ENCODE data around the gene ITGA5.

ITGA5 gene

GRCh38 chr12:54430471-54431069, 11.5 kb upstream of the ITGA5 start:
- DNase-seq, result no peak

DNA sequence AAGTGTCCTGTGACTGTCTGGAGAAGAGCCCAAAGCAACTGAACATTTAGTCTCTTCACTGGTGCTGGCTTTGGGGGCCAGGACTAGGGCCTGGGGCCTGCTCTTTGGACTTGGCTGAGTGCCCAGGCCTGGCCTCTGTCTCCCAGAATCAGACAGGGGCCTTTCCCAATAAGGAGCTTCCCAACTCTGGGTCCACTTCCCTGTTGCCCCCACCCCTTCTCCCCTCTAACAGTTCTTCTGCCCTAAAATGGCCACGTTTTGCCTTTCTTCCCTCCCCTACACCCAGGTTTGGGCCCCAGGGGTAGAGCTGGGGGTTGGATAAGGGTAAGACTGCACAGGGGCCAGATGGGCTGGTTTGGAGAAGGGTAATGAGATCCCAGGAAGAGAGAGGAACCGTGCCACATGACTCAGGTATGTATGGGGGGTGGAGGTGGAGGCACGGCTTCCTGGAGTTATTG, 10.0 kb upstream of the ITGA5 start:
- DNase-seq, result no peak

DNA sequence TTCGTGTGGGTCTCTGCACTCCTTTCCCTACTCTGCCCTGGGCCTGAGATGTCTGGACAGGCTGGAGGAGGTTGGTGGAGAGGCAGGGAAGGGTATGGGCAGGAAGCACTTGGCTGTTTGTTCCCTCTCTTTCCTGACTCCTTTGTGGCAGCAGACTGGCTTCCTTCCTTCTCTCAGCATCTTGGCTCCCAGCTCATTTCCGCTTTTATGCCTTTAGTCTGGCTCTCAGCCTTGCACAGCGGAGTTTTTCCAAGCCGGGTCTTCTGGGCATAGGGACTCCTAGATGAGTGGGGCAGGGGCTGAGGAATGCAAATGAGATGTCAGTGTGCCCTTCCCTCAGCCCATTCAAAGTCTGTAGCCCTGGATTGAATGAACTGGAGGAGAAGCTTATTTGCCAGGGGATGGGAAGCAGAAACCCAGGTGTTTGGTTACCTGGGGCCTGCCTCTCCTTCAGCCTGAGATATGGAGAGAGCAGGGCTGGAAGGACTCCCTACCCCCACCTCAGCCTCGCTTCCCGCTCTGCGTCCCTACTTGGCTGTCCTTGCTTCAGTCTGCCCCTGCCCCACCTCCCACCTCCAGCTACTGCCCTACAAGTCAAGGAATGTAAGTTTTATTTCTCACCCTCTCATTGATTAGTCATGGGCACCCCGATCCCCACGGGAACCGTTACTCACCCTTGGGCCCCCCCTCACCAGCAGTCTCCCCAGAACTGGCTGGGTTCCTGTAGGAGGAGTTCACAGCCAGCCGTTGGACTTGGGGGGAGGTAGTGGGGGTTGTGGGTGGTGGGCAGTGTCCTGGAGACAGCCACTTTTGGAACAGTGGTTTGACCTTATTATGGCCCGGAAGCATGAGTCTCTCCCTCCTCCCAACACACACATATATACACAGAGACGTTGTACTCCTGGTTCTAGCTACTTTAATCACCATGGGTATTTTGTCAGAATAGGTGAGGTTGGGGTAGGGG, 9.3 kb upstream of the ITGA5 start:
- DNase-seq, result peak in 1 of 5 experiments; percentile 47

GRCh38 chr12:54427106-54427505, 8.0 kb upstream of the ITGA5 start:
- no peak for DNase-seq

DNA sequence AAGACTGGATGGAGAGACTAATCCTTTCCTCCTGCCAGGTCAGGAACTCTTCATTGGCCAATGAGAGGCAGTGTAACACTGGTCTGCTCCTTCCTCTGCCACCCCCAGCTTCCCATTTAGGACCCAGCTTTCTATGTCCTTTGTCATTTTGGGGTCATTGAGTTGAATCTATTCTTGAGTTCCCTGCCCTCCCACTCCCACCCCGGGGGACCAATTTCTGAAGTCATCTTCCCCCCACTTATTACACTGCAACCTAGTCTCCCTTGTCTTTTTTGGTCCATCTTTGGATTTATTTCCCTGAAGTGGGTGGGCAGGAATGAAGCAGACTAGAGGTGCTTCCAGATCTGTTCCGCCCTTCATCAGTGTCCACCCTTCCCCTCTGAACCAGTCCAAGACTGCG, 7.6 kb upstream of the ITGA5 start:
- no peak for DNase-seq

DNA sequence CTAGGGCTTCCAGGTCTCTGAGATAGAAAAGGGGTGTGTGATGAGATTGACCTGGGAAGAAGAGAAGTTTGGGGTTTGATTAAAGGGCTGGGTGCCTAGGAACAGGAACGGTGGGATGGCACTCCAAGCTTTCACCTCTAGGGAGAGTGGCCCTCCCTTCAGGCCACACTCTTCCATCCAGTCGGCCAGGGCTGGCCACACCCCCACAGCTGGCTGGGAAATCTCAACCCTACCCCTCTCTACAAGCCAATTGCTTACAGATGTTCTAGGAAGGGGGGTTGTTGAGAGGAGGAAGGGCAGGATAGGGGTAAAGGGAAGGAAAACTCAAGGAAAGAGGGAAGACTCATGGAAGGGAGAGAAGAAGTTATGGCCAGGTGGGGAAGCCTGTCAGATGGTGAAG, 6.6 kb upstream of the ITGA5 start:
- DNase-seq, result no peak

GRCh38 chr12:54424224-54424623, 5.2 kb upstream of the ITGA5 start:
- DNase-seq, result no peak

DNA sequence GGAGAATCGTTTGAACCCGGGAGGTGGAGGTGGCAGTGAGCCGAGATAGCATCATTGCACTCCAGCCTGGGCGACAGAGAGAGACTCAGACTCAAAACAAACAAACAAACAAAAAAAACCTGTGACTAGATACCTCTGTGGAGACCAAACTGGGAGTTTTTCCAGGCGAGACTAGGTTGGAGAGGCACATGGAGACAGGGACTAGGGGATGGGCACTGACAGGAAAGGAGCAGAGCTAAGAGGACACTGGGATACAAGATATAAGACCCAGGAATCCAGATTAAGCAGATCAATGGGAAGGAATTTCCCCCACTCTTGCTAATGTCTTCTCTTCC, 4.7 kb upstream of the ITGA5 start:
- no peak for DNase-seq

DNA sequence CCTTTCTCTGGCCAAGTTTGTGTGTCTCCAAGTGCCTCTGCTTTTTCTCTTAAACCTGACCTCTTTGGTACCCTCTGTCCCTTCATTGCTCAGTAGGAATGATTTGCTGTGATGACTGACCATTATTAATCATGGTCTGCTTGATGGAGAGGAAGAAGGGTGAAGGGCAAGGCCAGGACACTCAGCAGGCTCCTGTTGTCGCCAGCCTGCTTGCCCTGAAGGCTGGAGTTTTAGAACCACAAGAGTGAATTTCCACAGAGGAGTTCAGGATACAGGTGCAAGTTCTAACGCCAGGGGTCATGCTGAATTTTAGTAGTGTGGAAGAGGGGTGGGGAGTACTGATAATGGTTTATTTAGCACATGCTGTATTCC, 2.8 kb upstream of the ITGA5 start:
- DNase-seq, result no peak

DNA sequence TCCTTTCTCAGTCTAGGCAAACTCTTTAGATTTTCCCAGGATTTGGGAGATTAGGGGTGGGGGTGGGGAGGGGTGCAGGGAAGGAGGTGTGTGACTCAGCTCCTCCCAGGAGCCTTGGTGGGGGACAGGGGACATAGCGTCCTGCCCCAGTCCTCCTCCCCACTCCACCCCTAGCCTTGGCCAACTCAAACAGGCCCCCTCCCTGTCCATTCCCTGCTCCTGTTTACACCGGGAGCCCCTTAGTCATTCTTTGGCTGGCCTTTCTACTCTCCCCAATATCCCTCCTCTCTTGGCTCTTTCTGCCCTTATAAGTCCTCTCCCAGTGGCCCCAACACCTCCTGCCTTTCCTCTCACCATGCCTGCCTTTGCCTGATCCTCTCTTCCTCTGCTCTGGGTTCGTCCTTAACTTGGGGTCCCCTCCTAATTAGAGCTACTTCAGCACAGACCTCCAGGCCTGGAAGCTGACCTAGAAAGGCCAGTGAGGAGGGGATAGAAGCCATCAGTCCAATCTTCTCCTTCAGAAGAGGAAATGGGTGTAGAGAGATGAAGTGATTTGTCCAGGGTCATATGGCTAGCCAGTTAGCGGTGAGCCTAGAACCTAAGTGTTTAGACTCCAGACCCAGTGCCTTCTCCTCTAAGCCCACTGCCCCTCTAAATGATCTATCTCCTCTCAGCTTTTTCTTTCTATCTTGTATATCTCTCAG, 2.3 kb upstream of the ITGA5 start:
- DNase-seq, result no peak

DNA sequence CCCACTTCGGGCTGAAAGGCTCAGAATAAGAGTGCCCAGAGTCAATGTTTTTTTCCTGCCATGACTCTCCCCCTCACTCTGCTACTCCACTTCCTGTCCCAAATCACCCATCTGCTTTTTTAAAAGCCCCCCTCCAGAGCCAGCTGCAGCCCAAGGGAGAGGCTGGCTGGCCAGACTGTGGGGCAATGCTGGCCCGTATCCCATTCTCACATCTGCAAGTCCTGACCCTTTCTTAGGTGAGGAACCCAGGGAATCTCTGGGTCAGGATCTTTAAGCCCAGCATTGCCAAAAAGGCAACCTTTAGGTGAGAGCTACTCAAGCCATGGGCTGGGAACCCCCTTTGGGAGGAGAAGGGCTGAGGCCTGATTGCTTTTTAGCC, 1.7 kb upstream of the ITGA5 start:
- DNase-seq, result no peak

DNA sequence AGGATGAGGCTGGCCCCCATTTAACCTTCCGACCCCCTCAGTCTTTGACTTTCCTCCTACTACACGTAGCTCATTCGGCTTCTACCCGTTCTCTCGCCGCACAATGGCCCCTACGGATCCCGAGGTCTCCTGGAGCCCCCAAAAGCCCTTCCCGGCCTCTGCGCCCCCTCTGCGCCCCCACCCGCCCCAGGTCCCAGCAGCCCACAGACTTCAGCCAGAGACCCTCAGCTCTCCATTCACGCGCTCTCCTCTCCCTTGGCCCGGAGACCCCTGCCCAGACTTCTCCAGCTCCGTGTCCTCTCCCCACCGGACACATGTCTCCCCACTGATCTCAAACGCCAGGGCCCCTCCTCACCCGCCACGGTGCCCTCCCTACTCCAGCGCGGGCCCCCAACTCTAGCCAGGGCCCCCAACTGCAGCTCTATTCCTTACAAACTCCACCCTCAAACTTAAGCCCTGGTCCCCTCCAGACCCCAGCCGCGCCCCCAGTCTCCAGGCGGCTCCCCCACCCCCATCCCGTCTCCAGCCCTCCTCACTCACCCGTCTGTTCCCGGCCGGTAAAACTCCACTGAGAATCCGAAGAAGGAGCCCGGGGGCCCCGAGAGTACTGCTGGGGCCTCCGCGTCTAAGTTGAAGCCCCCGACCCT, 502 bp downstream of the ITGA5 start:
- no peak for DNase-seq

GRCh38 chr12:54417712-54418440, 1.2 kb downstream of the ITGA5 start:
- DNase-seq, result peak in 1 of 5 experiments; percentile 58

GRCh38 chr12:54416687-54417603, 2.1 kb downstream of the ITGA5 start:
- no peak for DNase-seq

DNA sequence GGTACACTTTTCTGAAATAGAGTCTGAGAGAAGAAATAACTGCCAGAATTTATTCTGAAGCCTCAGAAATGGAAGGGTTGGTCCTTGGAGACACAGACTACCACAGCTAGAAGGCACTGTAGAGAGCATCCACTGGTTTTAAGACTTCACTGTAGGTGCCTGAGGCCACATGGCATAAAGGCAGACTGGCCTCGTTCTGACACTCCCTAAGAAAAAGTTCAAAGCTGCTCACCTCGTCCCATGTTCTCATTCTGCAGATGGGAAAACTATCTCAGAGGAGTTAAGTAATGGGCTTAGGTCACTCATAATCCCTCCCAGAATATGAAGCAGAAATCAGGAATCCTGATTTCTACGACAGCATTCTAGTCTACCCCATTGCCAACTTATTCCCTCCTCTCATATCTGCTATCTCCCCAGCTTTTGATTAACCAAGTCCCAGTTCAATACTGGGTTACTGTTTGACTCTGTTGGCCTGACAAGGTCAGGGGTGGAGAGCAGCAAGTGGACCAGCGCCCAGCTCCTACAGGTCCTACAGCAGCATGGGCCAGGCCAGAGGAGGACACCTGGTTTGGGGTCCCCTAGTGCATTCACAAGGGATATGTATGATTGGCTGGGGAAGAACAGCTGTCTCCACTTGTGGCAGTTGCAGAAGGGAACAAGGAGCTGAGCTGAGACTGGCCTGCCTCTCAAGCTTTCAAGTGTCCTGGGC, 3.7 kb downstream of the ITGA5 start:
- no peak for DNase-seq

- DNase-seq, result peak; percentile 40 to 91 (median 71)
Measured at GRCh38 chr12:54413284-54414190, 5.5 kb downstream of the ITGA5 start.

DNA sequence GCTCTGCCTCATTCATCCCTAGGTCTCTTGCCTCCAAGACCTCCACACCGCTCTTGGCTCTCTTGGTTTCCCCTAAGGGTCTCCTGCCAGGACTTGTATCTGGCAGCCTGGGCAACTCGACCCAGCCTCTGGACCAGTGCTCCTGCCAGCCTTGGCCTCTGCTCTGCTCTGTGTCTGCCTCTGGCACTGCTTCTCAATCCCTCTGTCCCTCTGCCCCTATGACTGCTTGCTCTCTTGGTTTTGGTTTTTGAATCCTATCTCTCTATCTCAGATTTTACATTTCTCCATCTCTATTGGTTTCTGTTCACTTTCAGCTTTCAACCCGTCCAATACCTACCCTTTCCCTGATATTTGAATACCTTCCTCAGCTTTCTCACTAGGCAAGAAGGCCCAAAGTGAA, 6.3 kb downstream of the ITGA5 start:
- peak in 1 of 5 experiments; percentile 77 for DNase-seq

DNA sequence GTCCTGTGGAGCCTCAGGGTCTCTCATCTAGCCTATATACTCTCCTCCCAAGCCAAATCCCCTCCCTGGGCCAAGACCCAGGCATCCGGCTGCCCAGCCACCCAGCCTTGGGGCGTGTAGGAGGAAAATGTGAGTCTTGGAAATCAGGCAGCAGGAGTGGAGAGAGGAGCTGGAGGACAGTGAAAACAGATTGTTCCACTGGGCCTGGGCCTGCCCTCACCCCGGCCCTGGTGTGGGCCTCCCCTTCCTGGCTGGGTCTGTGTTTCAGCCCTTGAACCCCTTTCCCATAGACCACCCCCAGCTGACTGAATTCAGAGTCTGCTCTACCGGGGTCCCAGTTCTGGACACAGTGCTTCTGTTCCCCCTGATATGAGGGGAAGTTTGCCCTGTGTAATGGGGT, 6.7 kb downstream of the ITGA5 start:
- no peak for DNase-seq
